Osteocyte (in vitro differentiated cells): ENCODE measurements around the gene SSBP3. TPM values are rescaled to one million over a fixed set of nuclear protein-coding genes. Genes with fewer than 3 reads are reported as not detected.

Experiments
- DNase-seq: peaks from one replicate; pipeline ENCODE4 v3.0.0; 2021; ENCODE audit warnings: mixed read lengths; ENCODE audit not compliant: unreplicated experiment; ENCODE audit errors: extremely low spot score
- H3K27ac Mint-ChIP-seq: one replicate; pipeline ENCODE4 v1.8.0; 2021; ENCODE audit warnings: mild to moderate bottlenecking, mixed read lengths; ENCODE audit not compliant: unreplicated experiment
- H3K27me3 Mint-ChIP-seq: one replicate; pipeline ENCODE4 v1.8.0; 2021; ENCODE audit warnings: mixed read lengths; ENCODE audit not compliant: unreplicated experiment
- H3K36me3 Mint-ChIP-seq: one replicate; pipeline ENCODE4 v1.8.0; 2021; ENCODE audit warnings: mixed read lengths; ENCODE audit not compliant: unreplicated experiment
- H3K4me1 Mint-ChIP-seq: one replicate; pipeline ENCODE4 v1.8.0; 2021; ENCODE audit warnings: mixed read lengths; ENCODE audit not compliant: unreplicated experiment
- H3K4me3 Mint-ChIP-seq: one replicate; pipeline ENCODE4 v1.8.0; 2021; ENCODE audit warnings: mild to moderate bottlenecking, moderate library complexity, mixed read lengths; ENCODE audit not compliant: unreplicated experiment
- H3K9me3 Mint-ChIP-seq: one replicate; pipeline ENCODE4 v1.8.0; 2021; ENCODE audit warnings: mixed read lengths; ENCODE audit not compliant: unreplicated experiment
- total RNA-seq: library from RNA; stranded (reverse); gene quantifications from 2 replicates; pipeline ENCODE4 v1.2.1, GENCODE V29; 2021
- TF ChIP-seq, protein P1 (sequence below): fragments of 200-600 bp; sonication (generic); IDR thresholded peaks from 2 replicates; pipeline ENCODE4 v1.5.0; 2021; ENCODE audit warnings: antibody characterized with exemption, mild to moderate bottlenecking, moderate library complexity

The SSBP3 gene
- total RNA-seq, 1 donor from 2014 or later: 56.4 TPM

DNA sequence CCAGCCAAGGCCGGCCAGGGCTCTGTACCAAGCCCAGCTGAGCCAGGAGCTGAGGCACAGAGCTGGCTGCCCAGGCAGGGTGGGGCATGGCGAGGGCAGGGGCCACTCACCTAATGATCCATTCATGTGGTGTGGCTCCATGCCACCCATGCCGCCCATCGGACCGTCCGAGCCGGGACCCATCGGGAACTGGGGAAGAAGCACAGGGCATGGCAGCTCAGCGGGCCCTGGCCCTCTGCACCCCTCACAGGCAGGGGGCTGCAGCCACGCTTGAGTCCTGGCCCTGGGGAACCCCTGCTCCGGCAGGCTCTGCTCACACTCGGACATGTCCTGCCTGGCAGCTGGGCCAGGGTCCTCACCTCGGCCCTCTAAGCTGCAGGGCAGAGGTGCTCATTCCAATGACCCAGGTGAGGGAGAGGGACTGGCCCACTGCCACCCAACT, 177.5 kb downstream of the SSBP3 start:
- Mint-ChIP-seq H3K4me3 (no peak overlapping the region), H3K9me3 (no peaks in the 10 kb centered on the region), H3K4me1 (peaks cover 40% of the 10 kb centered on the region), H3K36me3 (peaks cover 6% of the 10 kb centered on the region), H3K27me3 (no peaks in the 10 kb centered on the region), H3K27ac (peak overlapping the region; percentile 77)
- DNase-seq: no peak
- TF ChIP-seq, protein P1, sequence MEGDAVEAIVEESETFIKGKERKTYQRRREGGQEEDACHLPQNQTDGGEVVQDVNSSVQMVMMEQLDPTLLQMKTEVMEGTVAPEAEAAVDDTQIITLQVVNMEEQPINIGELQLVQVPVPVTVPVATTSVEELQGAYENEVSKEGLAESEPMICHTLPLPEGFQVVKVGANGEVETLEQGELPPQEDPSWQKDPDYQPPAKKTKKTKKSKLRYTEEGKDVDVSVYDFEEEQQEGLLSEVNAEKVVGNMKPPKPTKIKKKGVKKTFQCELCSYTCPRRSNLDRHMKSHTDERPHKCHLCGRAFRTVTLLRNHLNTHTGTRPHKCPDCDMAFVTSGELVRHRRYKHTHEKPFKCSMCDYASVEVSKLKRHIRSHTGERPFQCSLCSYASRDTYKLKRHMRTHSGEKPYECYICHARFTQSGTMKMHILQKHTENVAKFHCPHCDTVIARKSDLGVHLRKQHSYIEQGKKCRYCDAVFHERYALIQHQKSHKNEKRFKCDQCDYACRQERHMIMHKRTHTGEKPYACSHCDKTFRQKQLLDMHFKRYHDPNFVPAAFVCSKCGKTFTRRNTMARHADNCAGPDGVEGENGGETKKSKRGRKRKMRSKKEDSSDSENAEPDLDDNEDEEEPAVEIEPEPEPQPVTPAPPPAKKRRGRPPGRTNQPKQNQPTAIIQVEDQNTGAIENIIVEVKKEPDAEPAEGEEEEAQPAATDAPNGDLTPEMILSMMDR: no peak

DNA sequence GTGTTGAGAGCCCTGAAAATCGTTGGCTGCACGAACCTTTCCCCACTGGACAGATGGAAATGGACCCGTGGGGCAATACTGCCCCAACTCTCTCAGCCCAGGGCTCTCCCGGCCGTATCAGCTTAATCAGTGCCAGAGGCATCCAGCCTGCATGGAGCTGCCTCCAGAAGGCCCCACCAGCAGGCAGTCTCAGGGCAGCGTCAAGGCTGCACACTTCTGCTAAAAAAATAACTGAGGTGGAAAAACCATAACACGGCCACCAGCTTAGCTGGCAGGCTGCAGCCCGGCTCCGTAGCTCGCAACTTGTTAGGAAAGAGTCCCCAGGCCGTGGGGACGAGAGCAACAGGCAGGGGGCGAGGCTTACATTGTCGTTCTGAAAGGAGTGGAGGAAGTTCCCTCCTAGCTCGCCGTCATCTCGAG, 178.3 kb downstream of the SSBP3 start:
- Mint-ChIP-seq H3K36me3 (peaks cover 6% of the 10 kb centered on the region), H3K27ac (peak overlapping the region; percentile 77), H3K4me1 (peaks cover 40% of the 10 kb centered on the region), H3K9me3 (no peaks in the 10 kb centered on the region), H3K4me3 (no peak overlapping the region), H3K27me3 (no peaks in the 10 kb centered on the region)
- DNase-seq: no peak
- TF ChIP-seq, protein P1: peak; percentile 26

DNA sequence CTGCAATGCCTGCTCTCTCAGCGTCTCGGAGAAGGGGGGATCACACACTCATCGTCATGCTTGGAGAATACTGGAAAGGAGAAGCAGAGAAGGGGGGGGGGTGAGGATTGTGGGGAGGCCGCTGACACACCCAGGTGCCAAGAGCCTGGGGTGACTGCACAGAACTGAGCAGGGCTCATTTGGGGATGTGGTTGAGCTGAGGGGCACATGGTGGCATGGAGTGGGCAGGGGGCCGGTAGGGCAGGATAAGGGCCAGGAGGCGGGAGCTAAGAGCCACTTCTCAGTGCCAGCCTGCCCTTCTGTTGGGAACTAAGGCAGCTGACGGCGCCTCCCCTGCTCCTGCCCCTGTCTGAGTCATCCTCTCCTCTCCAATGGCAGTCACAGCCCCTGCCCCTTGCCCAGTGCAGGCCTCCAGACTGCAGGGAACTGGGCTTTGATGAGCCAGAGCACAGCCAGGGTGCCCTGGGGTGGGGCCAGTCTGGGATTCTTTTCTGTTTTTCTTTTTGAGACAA, 179.0 kb downstream of the SSBP3 start:
- no peak overlapping the region for H3K4me3 Mint-ChIP-seq
- TF ChIP-seq, protein P1: no peak
- peaks cover 40% of the 10 kb centered on the region for H3K4me1 Mint-ChIP-seq
- H3K36me3 Mint-ChIP-seq: peaks cover 6% of the 10 kb centered on the region
- no peak for DNase-seq
- no peaks in the 10 kb centered on the region for H3K9me3 Mint-ChIP-seq
- H3K27ac Mint-ChIP-seq: peak overlapping the region; percentile 77
- no peaks in the 10 kb centered on the region for H3K27me3 Mint-ChIP-seq

DNA sequence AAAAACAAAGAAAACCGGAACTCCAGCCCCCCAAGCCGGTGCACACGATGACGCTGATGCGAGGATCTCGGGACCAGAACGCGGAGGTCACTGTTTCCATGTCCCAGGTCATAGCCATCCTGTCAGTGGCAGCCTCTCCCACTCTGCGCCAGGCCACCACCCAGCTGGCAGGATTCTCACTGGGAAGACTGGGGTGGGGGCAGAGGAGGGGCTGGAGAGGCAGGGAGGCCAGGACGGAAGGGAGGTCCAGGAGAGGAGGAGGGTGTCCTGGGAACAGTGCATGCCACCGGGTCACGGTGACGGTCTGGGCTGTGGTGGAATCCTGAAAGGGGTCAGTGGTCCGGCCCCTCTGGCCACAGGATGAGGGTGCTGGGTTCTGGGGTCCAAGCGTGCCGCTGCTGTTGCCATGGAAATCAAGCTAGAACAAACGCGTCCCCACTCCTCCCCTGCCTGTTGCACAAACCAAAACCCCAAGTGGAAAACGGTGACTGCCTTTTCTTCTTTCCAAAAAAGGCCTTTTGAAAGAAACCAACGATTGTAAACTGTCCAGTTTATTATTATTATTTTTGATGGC, 180.1 kb downstream of the SSBP3 start:
- Mint-ChIP-seq H3K36me3 (peaks cover 2% of the 10 kb centered on the region), H3K27ac (no peak overlapping the region), H3K27me3 (no peaks in the 10 kb centered on the region), H3K4me1 (peaks cover 40% of the 10 kb centered on the region), H3K9me3 (no peaks in the 10 kb centered on the region), H3K4me3 (no peak overlapping the region)
- no peak for DNase-seq
- TF ChIP-seq, protein P1: no peak

DNA sequence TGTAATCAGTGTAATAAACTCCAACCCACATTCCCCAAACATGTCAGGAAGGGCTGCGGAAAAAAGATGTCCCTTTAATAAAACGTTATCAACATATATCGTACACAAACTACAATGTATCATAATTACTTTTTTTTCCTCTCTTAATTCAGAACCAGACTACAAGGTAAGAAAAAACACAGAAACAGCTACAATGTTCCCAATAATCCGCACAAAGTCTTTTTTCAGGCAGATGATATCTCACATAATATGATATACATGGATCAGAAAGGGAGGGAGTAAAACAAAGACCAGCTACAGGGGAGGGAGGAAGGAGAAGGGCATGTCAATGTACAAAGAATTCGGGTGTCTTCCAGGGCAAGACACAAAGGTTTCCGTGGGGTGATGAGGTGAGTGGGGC, 180.8 kb downstream of the SSBP3 start:
- Mint-ChIP-seq H3K4me1 (peaks cover 40% of the 10 kb centered on the region), H3K27me3 (no peaks in the 10 kb centered on the region), H3K36me3 (peaks cover 2% of the 10 kb centered on the region), H3K27ac (peak overlapping the region; percentile 56), H3K9me3 (no peaks in the 10 kb centered on the region), H3K4me3 (no peak overlapping the region)
- no peak for DNase-seq
- TF ChIP-seq, protein P1: no peak
